Neural progenitor cell (in vitro differentiated cells): ENCODE results near the gene LTBP1. TPM values are rescaled to one million over a fixed set of nuclear protein-coding genes. Genes with fewer than 3 reads are reported as not detected.

Experiments
- DNase-seq: peaks from one replicate; pipeline ENCODE4 v3.0.0-alpha.2; 2016; ENCODE audit warnings: low spot score
- H2AFZ ChIP-seq: fragments of 200-600 bp; sonication (generic); replicated peaks from 2 replicates; pipeline ENCODE4 v1.6.1; 2016; ENCODE audit warnings: antibody characterized with exemption
- H3F3A ChIP-seq: fragments of 200-600 bp; sonication (generic); 2 replicates; pipeline ENCODE4 v1.6.1; 2016; ENCODE audit warnings: antibody characterized with exemption, low read depth
- H3K27ac ChIP-seq: fragments of 200-600 bp; sonication (generic); 2 replicates; pipeline ENCODE4 v1.5.1; 2016; ENCODE audit warnings: mild to moderate bottlenecking
- H3K27me3 ChIP-seq: fragments of 200-600 bp; sonication (generic); 2 replicates; pipeline ENCODE4 v1.6.1; 2016; ENCODE audit warnings: mild to moderate bottlenecking, moderate library complexity
- H3K36me3 ChIP-seq: fragments of 200-600 bp; sonication (generic); 2 replicates; pipeline ENCODE4 v1.5.1; 2016
- H3K4me1 ChIP-seq: fragments of 200-600 bp; sonication (generic); 2 replicates; pipeline ENCODE4 v1.6.1; 2016; ENCODE audit warnings: mixed run types
- H3K4me2 ChIP-seq: fragments of 200-600 bp; sonication (generic); 2 replicates; pipeline ENCODE4 v1.6.1; 2016
- H3K4me3 ChIP-seq: fragments of 200-600 bp; sonication (generic); 2 replicates; pipeline ENCODE4 v1.5.1; 2016
- H3K79me2 ChIP-seq: fragments of 200-600 bp; sonication (generic); 2 replicates; pipeline ENCODE4 v1.6.1; 2016; ENCODE audit warnings: low read depth
- H3K9ac ChIP-seq: fragments of 200-600 bp; sonication (generic); 2 replicates; pipeline ENCODE4 v1.6.1; 2016
- H3K9me3 ChIP-seq: fragments of 200-600 bp; sonication (generic); 2 replicates; pipeline ENCODE4 v1.5.1; 2016; ENCODE audit warnings: low read depth
- H4K20me1 ChIP-seq: fragments of 200-600 bp; sonication (generic); 2 replicates; pipeline ENCODE4 v1.6.1; 2016; ENCODE audit warnings: low read depth
- H3K27ac Mint-ChIP-seq: 3 replicates; pipeline ENCODE4 v1.8.0; 2021; ENCODE audit warnings: mixed read lengths
- H3K27me3 Mint-ChIP-seq: 2 replicates; pipeline ENCODE4 v1.8.0; 2022; ENCODE audit warnings: low read depth, mild to moderate bottlenecking, inconsistent platforms, moderate library complexity, mixed read lengths; ENCODE audit not compliant: insufficient read depth
- H3K36me3 Mint-ChIP-seq: 3 replicates; pipeline ENCODE4 v1.8.0; 2021; ENCODE audit warnings: mixed read lengths
- H3K4me1 Mint-ChIP-seq: 3 replicates; pipeline ENCODE4 v1.8.0; 2021; ENCODE audit warnings: mixed read lengths
- H3K4me3 Mint-ChIP-seq: 3 replicates; pipeline ENCODE4 v1.8.0; 2021; ENCODE audit warnings: mild to moderate bottlenecking, moderate library complexity, mixed read lengths
- H3K9me3 Mint-ChIP-seq: 3 replicates; pipeline ENCODE4 v1.8.0; 2020; ENCODE audit warnings: mixed read lengths
- CTCF ChIP-seq: fragments of 200-600 bp; sonication (generic); IDR thresholded peaks from 2 replicates; pipeline ENCODE4 v1.5.1; 2017; ENCODE audit warnings: antibody characterized with exemption, mild to moderate bottlenecking
- EZH2 ChIP-seq: fragments of 200-600 bp; sonication (generic); IDR thresholded peaks from 2 replicates; pipeline ENCODE4 v1.6.1; 2017; ENCODE audit warnings: antibody characterized with exemption, mild to moderate bottlenecking, moderate library complexity
- EZH2phosphoT487 ChIP-seq: fragments of 200-600 bp; sonication (generic); IDR thresholded peaks from 2 replicates; pipeline ENCODE4 v1.6.1; 2017; ENCODE audit warnings: antibody characterized with exemption
- total RNA-seq: library from RNA; depleted of rRNA; stranded (reverse); fragments of >200 nt; gene quantifications from 2 replicates; pipeline ENCODE4 v1.2.3, GENCODE V29; 2015; ENCODE audit warnings: low replicate concordance

LTBP1 gene
- total RNA-seq, 1 donor from 2014 or later = 50.5 TPM

- no peaks in the 10 kb centered on the region for H3F3A ChIP-seq
- no peaks in the 10 kb centered on the region for H3K36me3 Mint-ChIP-seq
- H3K9me3 ChIP-seq = no peaks in the 10 kb centered on the region
- H3K27ac ChIP-seq = no peak overlapping the region
- no peaks in the 10 kb centered on the region for H3K79me2 ChIP-seq
- peaks cover 8% of the 10 kb centered on the region for H3K4me1 Mint-ChIP-seq
- no peak overlapping the region for H3K27ac Mint-ChIP-seq
- no peak for TF ChIP-seq CTCF
- no peak for TF ChIP-seq EZH2phosphoT487
- no peak for TF ChIP-seq EZH2
- no peaks in the 10 kb centered on the region for H3K27me3 Mint-ChIP-seq
- no peaks in the 10 kb centered on the region for H3K36me3 ChIP-seq
- no peak overlapping the region for H2AFZ ChIP-seq
- DNase-seq = no peak
- H3K9ac ChIP-seq = no peak overlapping the region
- no peak overlapping the region for H3K4me3 Mint-ChIP-seq
- no peaks in the 10 kb centered on the region for H4K20me1 ChIP-seq
- H3K4me3 ChIP-seq = no peak overlapping the region
- no peak overlapping the region for H3K4me2 ChIP-seq
- no peaks in the 10 kb centered on the region for H3K4me1 ChIP-seq
- H3K9me3 Mint-ChIP-seq = no peaks in the 10 kb centered on the region
- H3K27me3 ChIP-seq = no peaks in the 10 kb centered on the region
Measured at GRCh38 chr2:33090553-33091134, 143.9 kb downstream of the LTBP1 start.

- H3K4me1 ChIP-seq = no peaks in the 10 kb centered on the region
- TF ChIP-seq CTCF (no peak), EZH2 (no peak), EZH2phosphoT487 (no peak)
- no peak overlapping the region for H3K4me3 Mint-ChIP-seq
- H3K4me3 ChIP-seq = no peak overlapping the region
- DNase-seq = no peak
- no peaks in the 10 kb centered on the region for H3K27me3 Mint-ChIP-seq
- no peaks in the 10 kb centered on the region for H4K20me1 ChIP-seq
- no peaks in the 10 kb centered on the region for H3K36me3 Mint-ChIP-seq
- H3K27me3 ChIP-seq = no peaks in the 10 kb centered on the region
- H3F3A ChIP-seq = no peaks in the 10 kb centered on the region
- no peaks in the 10 kb centered on the region for H3K9me3 ChIP-seq
- peaks cover under 1% of the 10 kb centered on the region for H3K4me1 Mint-ChIP-seq
- H3K27ac Mint-ChIP-seq = no peak overlapping the region
- H3K79me2 ChIP-seq = no peaks in the 10 kb centered on the region
- no peak overlapping the region for H3K4me2 ChIP-seq
- H3K9ac ChIP-seq = no peak overlapping the region
- H2AFZ ChIP-seq = no peak overlapping the region
- no peaks in the 10 kb centered on the region for H3K9me3 Mint-ChIP-seq
- H3K36me3 ChIP-seq = no peaks in the 10 kb centered on the region
- no peak overlapping the region for H3K27ac ChIP-seq
Measured at GRCh38 chr2:33091541-33092123, 144.9 kb downstream of the LTBP1 start.

- Histone ChIP-seq H3K27ac (no peak overlapping the region), H3K79me2 (no peaks in the 10 kb centered on the region), H3K4me2 (no peak overlapping the region), H3K9ac (no peak overlapping the region), H3K9me3 (no peaks in the 10 kb centered on the region), H3F3A (no peaks in the 10 kb centered on the region), H3K4me3 (no peak overlapping the region), H3K4me1 (no peaks in the 10 kb centered on the region), H2AFZ (no peak overlapping the region), H3K36me3 (no peaks in the 10 kb centered on the region), H3K27me3 (no peaks in the 10 kb centered on the region), H4K20me1 (no peaks in the 10 kb centered on the region)
- H3K4me1 Mint-ChIP-seq = no peaks in the 10 kb centered on the region
- no peaks in the 10 kb centered on the region for H3K9me3 Mint-ChIP-seq
- H3K27ac Mint-ChIP-seq = no peak overlapping the region
- H3K4me3 Mint-ChIP-seq = no peak overlapping the region
- H3K36me3 Mint-ChIP-seq = no peaks in the 10 kb centered on the region
- TF ChIP-seq CTCF (no peak), EZH2 (no peak), EZH2phosphoT487 (no peak)
- no peaks in the 10 kb centered on the region for H3K27me3 Mint-ChIP-seq
- DNase-seq = no peak
Measured at GRCh38 chr2:33093283-33093993, 146.7 kb downstream of the LTBP1 start.
